HG03520 (cell line): ENCODE data around the gene TNFRSF8.
A peak's percentile ranks its signal among the peaks of the same experiment; 100 is the strongest.

Experiments used
- ATAC-seq: cut with Tn5 transposase; IDR thresholded peaks from one replicate; pipeline ENCODE4 v1.9.1; 2021; ENCODE audit warnings: mild to moderate bottlenecking, moderate library complexity; ENCODE audit not compliant: unreplicated experiment

TNFRSF8 gene

GRCh38 chr1:12153181-12153785 lies 90.2 kb downstream of the TNFRSF8 start:
- ATAC-seq = no peak

GRCh38 chr1:12155328-12155727 lies 92.2 kb downstream of the TNFRSF8 start:
- ATAC-seq = no peak

GRCh38 chr1:12157366-12158231 lies 94.5 kb downstream of the TNFRSF8 start:
- ATAC-seq = no peak

- ATAC-seq = no peak
These were observed 95.4 kb downstream of the TNFRSF8 start for GRCh38 chr1:12158357-12159092.

GRCh38 chr1:12159816-12160215 lies 96.7 kb downstream of the TNFRSF8 start:
- ATAC-seq = no peak

- ATAC-seq = no peak
These were observed 98.2 kb downstream of the TNFRSF8 start for GRCh38 chr1:12161324-12161661.

- peak; percentile 75 for ATAC-seq
These were observed 98.8 kb downstream of the TNFRSF8 start for GRCh38 chr1:12161662-12162458.

- ATAC-seq = no peak
These were observed 99.5 kb downstream of the TNFRSF8 start for GRCh38 chr1:12162459-12163137.

- no peak for ATAC-seq
These were observed 100.1 kb downstream of the TNFRSF8 start for GRCh38 chr1:12163210-12163609.

- no peak for ATAC-seq
These were observed 101.1 kb downstream of the TNFRSF8 start for GRCh38 chr1:12164210-12164609.

- no peak for ATAC-seq
These were observed 102.2 kb downstream of the TNFRSF8 start for GRCh38 chr1:12165342-12165741.

GRCh38 chr1:12166834-12167492 lies 103.9 kb downstream of the TNFRSF8 start, which contains the start of gene TNFRSF1B:
TSS of gene TNFRSF1B (plus strand) at chr1:12166991. CDS start at chr1:12167092, 101 bp downstream.
- peak; percentile 36 for ATAC-seq

GRCh38 chr1:12167493-12168429 lies 104.7 kb downstream of the TNFRSF8 start:
- peak; percentile 7 for ATAC-seq

GRCh38 chr1:12168451-12169160 lies 105.5 kb downstream of the TNFRSF8 start:
- no peak for ATAC-seq

GRCh38 chr1:12169442-12170135 lies 106.5 kb downstream of the TNFRSF8 start:
- ATAC-seq = no peak

GRCh38 chr1:12170263-12170671 lies 107.2 kb downstream of the TNFRSF8 start:
- no peak for ATAC-seq
